B cell (primary cell): ENCODE measurements around the gene LTBP2. TPM values are rescaled to one million over a fixed set of nuclear protein-coding genes. Genes with fewer than 3 reads are reported as not detected.

Source experiments
- ATAC-seq: fragments of 200-7000 bp; cut with Tn5 transposase; one replicate; pipeline ENCODE4 v1.10.0; 2021; ENCODE audit warnings: low read depth, mild to moderate bottlenecking, moderate number of reproducible peaks, moderate library complexity
- CTCF ChIA-PET: fragments of 350-600 bp; sonication (Branson Sonifier 250); formaldehyde crosslinking; loops from one replicate; lab custom pipeline; 2021; ENCODE audit warnings: antibody characterized with exemption, inconsistent platforms; lab: Charles Lee
- POLR2A ChIA-PET: fragments of 350-600 bp; sonication (Branson Sonifier 250); formaldehyde crosslinking; loops from one replicate; lab custom pipeline; 2021; ENCODE audit warnings: antibody characterized with exemption; lab: Charles Lee
- DNase-seq: peaks from one replicate; pipeline ENCODE4 v3.0.0; 2013
- H2AFZ ChIP-seq: 2 replicates; pipeline ENCODE4 v1.6.1; 2012; ENCODE audit warnings: mild to moderate bottlenecking, low read depth, low read length; ENCODE audit not compliant: insufficient read depth, poor library complexity, severe bottlenecking
- H3K27ac ChIP-seq, 2 donors: 1 replicate in 1 of 2; 2 replicates in 1 of 2; pipeline ENCODE4 v1.5.1; 2012 to 2013; ENCODE audit warnings: low read length in 2 of 2, mild to moderate bottlenecking in 2 of 2, moderate library complexity in 1 of 2
- H3K27me3 ChIP-seq, 4 experiments: fragments of 200-600 bp in 1 of 4; sonication (generic) in 1 of 4; replicated peaks in 1 of 4; 1 replicate in 2 of 4; 2 replicates in 2 of 4; pipeline versions ENCODE4 v1.6.1 to v1.7.0; 2013 to 2016; ENCODE audit warnings: low read length in 3 of 4, mild to moderate bottlenecking in 2 of 4, mixed read lengths in 1 of 4, moderate library complexity in 1 of 4; ENCODE audit not compliant: insufficient read depth in 4 of 4, control insufficient read depth in 3 of 4; ENCODE audit errors: control extremely low read depth in 1 of 4
- H3K36me3 ChIP-seq, 2 experiments: replicated peaks in 1 of 2; 1 replicate in 1 of 2; 2 replicates in 1 of 2; pipeline versions ENCODE4 v1.6.1 to v1.7.1; 2013; ENCODE audit warnings: low read length in 1 of 2; ENCODE audit not compliant: insufficient read depth in 2 of 2, control insufficient read depth in 1 of 2; ENCODE audit errors: control extremely low read depth in 1 of 2, extremely low read depth in 1 of 2
- H3K4me1 ChIP-seq, 2 donors: fragments of 200-600 bp in 1 of 2; sonication (generic) in 1 of 2; 1 replicate in 1 of 2; 2 replicates in 1 of 2; pipeline versions ENCODE4 v1.5.1 to v1.6.1; 2013 to 2017; ENCODE audit warnings: low read length in 2 of 2; ENCODE audit not compliant: control insufficient read depth in 2 of 2, insufficient read depth in 2 of 2
- H3K4me2 ChIP-seq: replicated peaks from 2 replicates; pipeline ENCODE3; 2012; ENCODE audit warnings: mild to moderate bottlenecking, low read depth, low read length; ENCODE audit not compliant: poor library complexity, severe bottlenecking
- H3K4me3 ChIP-seq, 5 experiments: fragments of 200-600 bp in 1 of 5; sonication (generic) in 1 of 5; 1 replicate in 3 of 5; 2 replicates in 2 of 5; pipeline versions ENCODE4 v1.5.1 to v1.7.0; 2011 to 2016; ENCODE audit warnings: low read length in 4 of 5, mild to moderate bottlenecking in 4 of 5, low read depth in 2 of 5, control low read depth in 1 of 5, moderate library complexity in 1 of 5; ENCODE audit not compliant: insufficient read depth in 1 of 5; ENCODE audit errors: control extremely low read depth in 1 of 5, extremely low read depth in 1 of 5
- H3K79me2 ChIP-seq: fragments of 200-600 bp; sonication (generic); one replicate; pipeline ENCODE4 v1.6.0; 2016; ENCODE audit warnings: low read length; ENCODE audit not compliant: control insufficient read depth, insufficient read depth
- H3K9ac ChIP-seq: fragments of 200-600 bp; sonication (generic); 2 replicates; pipeline ENCODE4 v1.6.1; 2017; ENCODE audit warnings: mild to moderate bottlenecking, low read length, moderate library complexity
- H3K9me3 ChIP-seq, 3 donors: one replicate each; pipeline versions ENCODE4 v1.6.1 to v1.7.1; 2013; ENCODE audit warnings: low read length in 2 of 3; ENCODE audit not compliant: control insufficient read depth in 2 of 3, insufficient read depth in 1 of 3; ENCODE audit errors: control extremely low read depth in 1 of 3
- H4K20me1 ChIP-seq: 2 replicates; pipeline ENCODE4 v1.6.0; 2012; ENCODE audit warnings: mild to moderate bottlenecking, low read length; ENCODE audit not compliant: insufficient read depth, control insufficient read depth, poor library complexity, severe bottlenecking
- H3K27ac Mint-ChIP-seq: one replicate; pipeline ENCODE4 v1.8.0; 2021; ENCODE audit warnings: mixed read lengths
- H3K27me3 Mint-ChIP-seq: one replicate; pipeline ENCODE4 v1.8.0; 2021; ENCODE audit warnings: mixed read lengths
- H3K4me1 Mint-ChIP-seq: one replicate; pipeline ENCODE4 v1.8.0; 2021; ENCODE audit warnings: mixed read lengths
- H3K4me3 Mint-ChIP-seq: one replicate; pipeline ENCODE4 v1.8.0; 2021; ENCODE audit warnings: mixed read lengths
- H3K9me3 Mint-ChIP-seq: one replicate; pipeline ENCODE4 v1.8.0; 2022; ENCODE audit warnings: mixed read lengths; ENCODE audit not compliant: insufficient read depth
- CTCF ChIP-seq: fragments of 200-600 bp; IDR thresholded peaks from one replicate; pipeline ENCODE4 v1.8.0; 2022; ENCODE audit warnings: antibody characterized with exemption, mild to moderate bottlenecking
- EZH2 ChIP-seq: IDR thresholded peaks from 2 replicates; pipeline ENCODE4 v1.6.1; 2012; ENCODE audit warnings: borderline replicate concordance, low read depth, mild to moderate bottlenecking, moderate library complexity, low read length; ENCODE audit not compliant: insufficient read depth, poor library complexity, severe bottlenecking
- WGBS: methylation state at CpG from one replicate; pipeline ENCODE4 v1.1.5; 2013; ENCODE audit warnings: missing lambda C conversion rate; ENCODE audit not compliant: insufficient coverage; 5-methylcytosine and 5-hydroxymethylcytosine counted together
- intact Hi-C: fragments of 100-400 bp; cut with micrococcal nuclease; formaldehyde crosslinking; loops from one replicate; pipeline ENCODE4 v1.10.0; 2022
- polyA plus RNA-seq: library from polyadenylated mRNA; depleted of rRNA; stranded (reverse); fragments of >200 nt; gene quantifications from 2 replicates; pipeline ENCODE4 v1.2.3, GENCODE V29; 2012
- total RNA-seq, 2 donors: library from RNA; stranded (reverse); fragments of 120-200 nt in 1 of 2; gene quantifications; 1 replicate in 1 of 2; 2 replicates in 1 of 2; pipeline versions ENCODE4 v1.2.3 to v1.2.4, GENCODE V29; 2013 to 2022

Gene LTBP2
- total and polyA plus RNA-seq, 2 donors (not counting 1 experiment from before 2014, with no cell fraction given) = 0.12 to 0.22 TPM

- DNase-seq (no peak), ATAC-seq (no peak)
- H3K4me1 ChIP-seq = peaks cover 4 to 5% of the 10 kb centered on the region in 2 donors
- H3K4me1 Mint-ChIP-seq = peaks cover 4% of the 10 kb centered on the region
- no peak overlapping the region for H3K4me2 ChIP-seq
- H4K20me1 ChIP-seq = no peaks in the 10 kb centered on the region
- TF ChIP-seq EZH2 = no peak
- no peak for TF ChIP-seq CTCF
- H3K9ac ChIP-seq = no peak overlapping the region
- no peaks in the 10 kb centered on the region for H3K79me2 ChIP-seq
- no peak overlapping the region for H3K4me3 ChIP-seq
- H3K9me3 Mint-ChIP-seq = no peaks in the 10 kb centered on the region
- no peak overlapping the region for H2AFZ ChIP-seq
- H3K36me3 ChIP-seq = no peaks in the 10 kb centered on the region
- H3K27ac ChIP-seq = no peak overlapping the region
- H3K4me3 Mint-ChIP-seq = no peak overlapping the region
- 85% methylated on average over 3 of the region's 4 CpGs for WGBS
- H3K27ac Mint-ChIP-seq = no peak overlapping the region
- H3K27me3 ChIP-seq = peaks cover 0 to 7% (median 2%) of the 10 kb centered on the region in 4 experiments
- H3K27me3 Mint-ChIP-seq = peaks cover 22% of the 10 kb centered on the region
- intact Hi-C loops = no loop called here
- no peaks in the 10 kb centered on the region for H3K9me3 ChIP-seq
- ChIA-PET POLR2A (no interaction called here), CTCF (interaction anchor here (1.4 kb wide), 1 partner anchor 35 kb away, joined by 4 read pairs; no protein-coding TSS in a partner anchor)
Observed at GRCh38 chr14:74574090-74574433, 38.0 kb downstream of the LTBP2 start.

- H3K27ac ChIP-seq = no peak overlapping the region
- DNase-seq = no peak
- H3K36me3 ChIP-seq = no peaks in the 10 kb centered on the region
- Mint-ChIP-seq H3K9me3 (no peaks in the 10 kb centered on the region), H3K4me1 (peaks cover 4% of the 10 kb centered on the region), H3K27ac (no peak overlapping the region), H3K27me3 (peaks cover 22% of the 10 kb centered on the region), H3K4me3 (no peak overlapping the region)
- ChIA-PET POLR2A (no interaction called here), CTCF (interaction anchor here (2.4 kb wide), 1 partner anchor 36 kb away, joined by 7 read pairs; no protein-coding TSS in a partner anchor)
- H4K20me1 ChIP-seq = no peaks in the 10 kb centered on the region
- H3K27me3 ChIP-seq = peaks cover 0 to 7% (median 2%) of the 10 kb centered on the region in 4 experiments
- no peaks in the 10 kb centered on the region for H3K9me3 ChIP-seq
- no peaks in the 10 kb centered on the region for H3K79me2 ChIP-seq
- 88% methylated on average over 11 of the region's 13 CpGs for WGBS
- TF ChIP-seq CTCF = no peak
- TF ChIP-seq EZH2 = no peak
- intact Hi-C loops = no loop called here
- no peak overlapping the region for H2AFZ ChIP-seq
- H3K9ac ChIP-seq = no peak overlapping the region
- H3K4me1 ChIP-seq = peaks cover 4 to 5% of the 10 kb centered on the region in 2 donors
- H3K4me3 ChIP-seq = no peak overlapping the region
- ATAC-seq = no peak
- H3K4me2 ChIP-seq = no peak overlapping the region
Observed at GRCh38 chr14:74573421-74574089, 38.5 kb downstream of the LTBP2 start.
